CD4-positive, alpha-beta T cell treated with Interleukin-2 at 100 ng/mL for 4 hours (primary cell): ENCODE measurements around the gene SMPD2.

Experiments used
- DNase-seq: peaks from one replicate; pipeline ENCODE4 v3.0.0-alpha.2; 2020; ENCODE audit warnings: low spot score

SMPD2 gene

DNA sequence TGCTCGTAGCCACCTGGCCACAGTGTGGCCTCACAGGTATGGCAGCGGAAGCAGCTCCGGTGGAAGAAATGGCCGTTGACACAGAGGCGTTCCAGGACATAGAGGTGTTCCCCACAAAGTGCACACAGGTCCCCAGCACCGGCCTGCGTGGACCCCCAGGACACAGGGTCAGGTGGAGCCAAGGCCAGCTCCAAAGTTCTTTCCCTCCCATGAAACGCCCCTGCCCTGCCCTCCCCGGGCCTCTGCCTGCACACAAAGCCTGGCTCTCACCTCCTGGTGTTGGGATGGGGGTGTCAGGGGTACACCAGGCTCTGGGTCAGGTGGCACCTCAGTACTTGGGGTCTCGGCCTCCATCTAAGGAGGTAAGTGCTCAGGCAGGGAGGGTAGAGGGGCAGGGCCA is 6.6 kb downstream of the SMPD2 start:
- no peak for DNase-seq

GRCh38 chr6:109447878-109448555 is 7.5 kb downstream of the SMPD2 start:
- DNase-seq, result no peak

GRCh38 chr6:109448615-109449014 is 8.1 kb downstream of the SMPD2 start:
- DNase-seq, result no peak

DNA sequence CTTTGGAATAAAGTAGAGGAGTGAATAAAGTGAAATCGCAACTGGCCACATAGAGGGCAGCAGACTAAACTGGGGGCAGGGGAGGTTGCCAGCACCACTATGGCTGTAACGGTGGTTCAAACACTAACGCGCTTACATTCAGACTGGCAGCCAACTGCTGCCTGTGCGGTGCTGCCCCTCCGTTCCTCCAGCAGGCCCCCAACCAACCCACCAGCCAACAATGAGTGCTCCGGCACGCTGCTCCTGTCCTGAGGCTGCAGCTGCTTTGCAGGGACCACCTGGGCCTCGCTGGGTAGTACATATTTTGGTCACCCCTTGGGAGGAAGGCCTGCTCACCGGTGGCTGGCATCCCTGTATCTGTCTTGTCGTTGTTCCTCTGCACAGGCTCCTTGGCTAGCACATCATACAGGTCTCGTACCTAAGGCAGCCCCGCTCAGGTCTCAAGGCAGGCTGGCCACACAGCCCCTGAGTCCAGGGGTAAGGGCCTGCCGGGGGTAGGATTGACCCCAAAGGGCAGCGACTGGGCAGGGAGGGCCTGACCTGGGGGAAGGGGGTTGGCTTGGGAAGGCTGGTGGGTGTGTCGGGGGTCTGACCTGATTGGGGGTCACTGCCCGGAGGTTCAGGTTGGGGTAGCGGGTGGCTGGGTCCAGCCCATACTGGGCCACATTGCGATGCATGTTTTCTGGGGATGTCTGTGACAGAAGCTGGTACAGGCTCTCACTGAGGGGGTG is 8.7 kb downstream of the SMPD2 start:
- no peak for DNase-seq

GRCh38 chr6:109449795-109450673 is 9.5 kb downstream of the SMPD2 start:
- DNase-seq, result peak; percentile 36

- no peak for DNase-seq
Measured at GRCh38 chr6:109450801-109451200, 10.3 kb downstream of the SMPD2 start.

- no peak for DNase-seq
Measured at GRCh38 chr6:109451376-109451775, 10.9 kb downstream of the SMPD2 start.

GRCh38 chr6:109452181-109452580 is 11.7 kb downstream of the SMPD2 start:
- DNase-seq, result no peak

GRCh38 chr6:109453156-109453555 is 12.6 kb downstream of the SMPD2 start:
- no peak for DNase-seq

DNA sequence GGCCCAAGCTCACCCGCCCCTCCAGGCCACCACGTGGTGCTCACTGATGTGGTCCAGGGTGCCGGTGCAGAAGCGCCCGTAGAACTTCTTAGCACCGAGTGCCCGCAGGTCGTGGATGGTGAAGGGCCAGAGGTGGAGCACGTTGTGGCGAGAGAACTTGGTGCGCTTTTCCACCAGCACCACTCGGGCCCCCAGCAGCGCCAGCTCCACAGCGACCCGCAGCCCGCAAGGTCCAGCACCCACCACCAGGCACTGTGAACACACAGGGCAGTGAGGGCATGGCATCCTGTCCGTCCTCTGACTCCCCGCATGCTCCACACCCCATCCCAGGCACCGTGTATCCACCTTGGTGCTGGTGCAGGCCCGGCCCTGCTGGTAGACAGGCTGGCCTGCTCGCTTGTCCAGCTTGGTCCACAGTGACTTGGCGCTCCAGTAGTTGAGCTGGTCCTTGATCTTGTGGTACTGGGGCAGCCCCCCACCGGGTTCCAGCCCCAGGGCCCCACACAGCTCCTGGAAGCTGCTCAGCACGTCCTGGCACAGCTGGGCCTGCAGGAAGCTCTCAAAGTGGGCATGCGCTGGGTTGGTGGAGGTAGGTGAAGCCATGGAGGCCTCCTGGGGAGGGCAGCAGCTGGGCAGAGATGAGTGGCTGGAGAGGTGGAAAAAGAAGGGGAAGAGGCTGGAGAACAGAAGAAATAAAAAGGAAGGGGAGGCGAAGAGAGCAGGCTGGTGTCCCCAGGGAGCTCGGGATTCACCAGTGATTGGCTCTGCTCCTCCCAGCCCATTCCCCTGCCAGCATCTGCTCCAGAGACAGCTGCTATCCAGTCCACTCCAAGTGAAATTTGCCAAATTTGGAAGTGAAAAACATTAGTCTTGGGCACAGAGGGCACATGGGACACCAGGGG is 13.3 kb downstream of the SMPD2 start:
- no peak for DNase-seq

- peak; percentile 72 for DNase-seq
Measured at GRCh38 chr6:109454496-109455436, 14.2 kb downstream of the SMPD2 start.

- peak; percentile 76 for DNase-seq
Measured at GRCh38 chr6:109455437-109456110, 15.1 kb downstream of the SMPD2 start, which contains the start of gene MICAL1. MICAL1 (minus strand) TSS chr6:109455772; CDS start chr6:109454196, 1,576 bp downstream.

DNA sequence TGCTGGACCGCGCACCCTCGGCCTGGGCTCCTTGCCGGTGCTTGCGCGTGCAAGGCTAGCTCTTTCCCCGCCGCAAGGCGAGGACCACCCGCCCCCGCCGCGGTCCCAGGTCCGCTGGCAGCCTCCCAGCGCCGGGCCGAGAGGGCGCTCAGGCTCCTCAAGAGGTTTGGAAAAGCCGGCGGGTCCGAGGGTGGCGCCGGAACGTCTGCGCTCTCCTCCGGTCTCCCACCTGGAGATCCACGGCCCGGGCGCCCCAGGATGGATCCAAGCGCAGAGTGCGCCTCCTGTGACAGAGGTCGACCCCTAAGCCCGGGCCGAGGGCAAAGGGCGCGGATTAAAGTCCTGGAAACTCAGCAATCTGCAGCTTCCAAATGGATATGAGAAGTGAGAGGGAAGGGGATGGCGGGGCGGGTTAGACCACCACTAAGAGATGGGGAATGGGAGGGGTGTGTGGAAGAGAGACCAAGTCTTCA is 15.6 kb downstream of the SMPD2 start:
- no peak for DNase-seq

DNA sequence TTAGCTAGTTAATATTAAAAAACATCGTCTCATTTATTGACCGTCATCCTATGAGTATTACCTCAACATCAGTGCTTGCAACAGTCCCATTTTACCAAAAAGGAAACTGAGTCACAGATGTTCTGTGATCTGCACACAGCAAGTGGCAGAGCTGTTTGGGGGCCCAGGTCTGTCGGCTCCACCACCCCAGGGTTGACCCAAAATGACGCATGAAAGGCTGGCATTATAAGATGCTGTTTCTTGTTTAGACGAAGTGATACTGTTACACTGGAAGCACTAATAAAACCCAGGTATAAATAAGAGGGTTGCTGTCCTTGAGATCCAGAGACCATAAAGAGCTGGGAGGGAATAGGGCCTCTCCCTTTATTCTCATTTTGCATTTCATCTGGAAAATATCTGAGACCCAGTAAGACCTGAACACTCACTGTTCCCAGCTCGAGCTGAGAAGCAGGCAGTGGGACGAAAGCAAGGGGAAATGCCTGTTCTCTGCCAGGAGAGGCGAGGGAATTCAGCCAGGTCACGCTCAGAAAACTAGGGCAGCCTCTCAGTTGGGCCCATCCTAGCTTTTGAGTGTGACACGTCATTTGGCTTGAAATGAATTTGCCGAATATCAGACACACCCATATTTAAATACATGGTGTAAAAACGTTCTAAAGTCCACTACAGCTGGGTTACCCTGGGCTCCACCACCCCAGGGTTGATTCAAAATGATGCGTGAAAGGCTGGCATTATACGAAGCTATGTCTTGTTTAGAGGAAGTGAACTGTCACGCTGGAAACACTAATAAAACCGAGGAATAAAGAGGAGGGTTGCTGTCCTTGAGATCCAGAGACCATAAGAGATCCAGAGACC is 16.4 kb downstream of the SMPD2 start:
- no peak for DNase-seq

DNA sequence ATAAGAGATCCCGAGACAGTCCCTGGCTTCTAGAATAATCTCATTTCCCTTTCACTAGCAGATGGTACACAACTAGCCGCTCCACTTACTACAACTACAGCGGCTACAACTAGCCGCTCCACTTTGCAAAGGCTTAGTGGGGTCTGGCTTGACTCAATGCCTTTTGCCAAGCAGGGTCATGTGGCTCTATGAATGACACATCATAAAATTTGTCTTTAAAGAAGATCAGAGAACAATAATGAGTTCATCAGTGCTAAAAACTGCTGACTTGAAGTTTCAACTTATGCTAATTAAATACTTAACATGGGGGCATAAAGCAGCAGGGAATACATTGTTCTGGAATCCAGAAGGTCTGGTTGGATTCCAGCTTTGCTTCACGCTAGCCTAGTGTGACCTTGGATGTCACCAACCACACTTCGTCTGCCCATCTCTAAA is 17.1 kb downstream of the SMPD2 start:
- DNase-seq, result no peak

DNA sequence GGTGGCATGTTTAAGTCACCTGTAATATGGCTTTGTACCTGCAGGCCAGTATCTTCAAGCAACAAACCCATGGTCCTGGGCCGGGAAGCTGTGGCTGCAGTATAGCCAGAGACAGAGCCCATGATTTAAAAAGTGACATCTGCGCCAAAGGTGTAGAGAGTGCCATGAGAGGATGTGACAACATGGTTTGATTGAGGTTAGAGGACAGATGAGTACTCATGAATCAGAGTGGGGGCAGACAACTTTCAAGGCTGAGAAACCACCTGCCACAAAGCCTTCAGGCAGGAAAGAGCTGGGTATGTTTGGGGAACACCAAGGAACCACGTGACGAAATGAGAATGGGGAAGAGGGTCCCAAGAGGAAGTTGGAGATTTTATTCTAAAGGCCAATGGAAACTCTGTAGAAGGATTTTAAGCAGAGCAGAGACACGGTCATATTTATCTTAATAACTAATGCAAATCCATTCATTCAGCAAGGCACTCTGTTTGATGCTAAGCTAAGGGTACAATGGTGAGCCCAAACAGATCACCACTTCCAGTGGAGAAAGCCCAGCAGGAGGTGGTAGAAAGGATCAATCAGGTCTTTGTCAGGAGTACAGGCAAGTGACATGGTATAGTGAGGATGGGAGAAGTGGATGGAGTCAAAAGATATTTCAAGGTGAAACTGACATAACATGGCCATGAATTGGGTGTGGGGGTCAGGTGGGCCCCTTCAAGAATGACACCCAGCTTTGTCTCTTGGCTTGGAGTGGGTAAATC is 18.4 kb downstream of the SMPD2 start:
- peak; percentile 68 for DNase-seq

DNA sequence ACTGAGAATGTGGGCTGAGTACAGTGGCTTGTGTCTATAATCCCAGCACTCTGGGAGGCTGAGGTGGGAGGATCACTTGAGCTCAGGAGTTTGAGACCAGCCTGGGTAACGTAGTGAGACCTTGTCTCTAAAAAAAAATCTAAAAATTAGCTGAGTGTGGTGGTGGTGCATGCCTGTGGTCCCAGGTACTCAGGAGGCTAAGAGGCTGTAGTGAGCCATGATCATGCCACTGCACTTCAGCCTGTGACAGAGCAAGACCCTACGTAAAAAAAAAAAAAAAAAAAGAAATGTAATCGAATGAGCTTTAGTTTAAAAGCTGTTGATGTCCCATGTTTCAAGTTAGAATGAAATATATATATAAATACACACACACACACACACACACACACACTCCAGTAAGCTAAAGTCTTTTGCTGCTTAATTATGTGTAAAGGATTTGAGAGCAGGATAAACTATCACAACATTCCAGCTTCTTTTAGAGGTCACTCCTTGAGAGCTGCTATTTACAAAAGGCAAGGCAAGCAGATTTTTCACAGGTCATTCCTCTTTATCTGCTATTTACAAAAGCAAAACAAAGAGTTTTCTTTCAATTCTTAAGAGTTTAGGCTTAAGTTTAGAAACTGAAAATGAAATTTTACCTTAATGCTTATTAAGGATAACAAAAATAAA is 19.8 kb downstream of the SMPD2 start:
- DNase-seq, result no peak
